GM10248 (cell line): ENCODE measurements around the gene DNPEP.

Experiments used
- CTCF ChIA-PET: fragments of 300-600 bp; sonication (Branson Sonifier 250); formaldehyde crosslinking; extraction: SDS; loops from one replicate; lab custom pipeline; 2021; ENCODE audit warnings: antibody characterized with exemption; lab: Yijun Ruan, JAX
- POLR2A ChIA-PET: fragments of 350-650 bp; sonication (Branson Sonifier 250); formaldehyde crosslinking; extraction: SDS; loops from one replicate; lab custom pipeline; 2020; ENCODE audit warnings: antibody characterized with exemption; lab: Yijun Ruan, JAX
- DNase-seq: peaks from one replicate; pipeline ENCODE4 v3.0.0; 2012; ENCODE audit errors: extremely low spot score
- TF ChIP-seq, protein P1 (sequence below): IDR thresholded peaks from 2 replicates; pipeline ENCODE4 v1.5.1; 2012; ENCODE audit warnings: mild to moderate bottlenecking, low read depth; ENCODE audit errors: extremely low read depth, missing control alignments, control extremely low read depth

The DNPEP gene

DNA sequence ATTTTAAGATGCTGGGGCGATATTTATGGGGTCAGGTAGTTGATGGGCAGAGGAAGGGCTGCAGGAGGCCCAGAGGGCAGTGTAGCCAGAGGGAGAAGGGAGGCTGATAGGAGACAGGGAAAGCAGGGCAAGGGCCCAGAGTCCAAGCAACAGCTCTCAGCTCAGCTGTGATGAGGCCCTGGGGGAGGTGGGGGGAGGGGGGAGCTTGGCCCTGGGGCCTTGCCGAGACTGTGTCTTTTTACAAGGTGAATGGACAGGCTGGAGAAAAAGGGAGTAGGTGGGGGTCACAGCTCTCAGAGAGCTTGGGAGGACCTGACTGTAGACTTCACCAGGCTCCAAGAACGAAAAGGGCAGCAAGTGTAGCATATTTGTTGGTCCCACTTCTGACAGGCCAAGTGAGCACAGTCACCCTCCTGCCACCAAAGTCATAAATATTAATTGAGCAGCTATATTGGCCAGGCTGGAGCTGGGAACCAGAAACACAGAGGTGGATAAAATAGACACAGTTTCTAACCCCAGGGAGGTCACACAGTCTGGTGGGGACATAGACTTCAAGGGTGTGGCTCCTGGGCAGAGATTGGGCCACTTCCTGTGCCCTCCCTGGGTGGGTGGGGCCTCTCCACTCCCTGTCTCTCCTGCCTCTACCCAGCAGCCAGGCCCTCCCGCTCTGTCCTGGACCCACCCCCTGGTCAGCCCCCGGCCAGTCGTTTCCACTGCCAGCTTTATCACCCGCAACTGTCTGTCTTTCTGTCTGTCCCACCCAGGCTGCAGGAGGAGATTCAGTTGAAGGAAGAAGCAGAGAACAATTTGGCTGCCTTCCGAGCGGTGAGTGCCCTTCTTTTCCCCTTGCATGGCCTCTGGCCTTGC is 31.9 kb upstream of the DNPEP start:
- ChIA-PET CTCF (interaction anchor here (1.1 to 1.4 kb wide), 4 partner anchors 14 to 110 kb away, joined by 4 to 5 read pairs (median 4); no protein-coding TSS in a partner anchor), POLR2A (no interaction called here)
- DNase-seq: no peak
- TF ChIP-seq, protein P1, sequence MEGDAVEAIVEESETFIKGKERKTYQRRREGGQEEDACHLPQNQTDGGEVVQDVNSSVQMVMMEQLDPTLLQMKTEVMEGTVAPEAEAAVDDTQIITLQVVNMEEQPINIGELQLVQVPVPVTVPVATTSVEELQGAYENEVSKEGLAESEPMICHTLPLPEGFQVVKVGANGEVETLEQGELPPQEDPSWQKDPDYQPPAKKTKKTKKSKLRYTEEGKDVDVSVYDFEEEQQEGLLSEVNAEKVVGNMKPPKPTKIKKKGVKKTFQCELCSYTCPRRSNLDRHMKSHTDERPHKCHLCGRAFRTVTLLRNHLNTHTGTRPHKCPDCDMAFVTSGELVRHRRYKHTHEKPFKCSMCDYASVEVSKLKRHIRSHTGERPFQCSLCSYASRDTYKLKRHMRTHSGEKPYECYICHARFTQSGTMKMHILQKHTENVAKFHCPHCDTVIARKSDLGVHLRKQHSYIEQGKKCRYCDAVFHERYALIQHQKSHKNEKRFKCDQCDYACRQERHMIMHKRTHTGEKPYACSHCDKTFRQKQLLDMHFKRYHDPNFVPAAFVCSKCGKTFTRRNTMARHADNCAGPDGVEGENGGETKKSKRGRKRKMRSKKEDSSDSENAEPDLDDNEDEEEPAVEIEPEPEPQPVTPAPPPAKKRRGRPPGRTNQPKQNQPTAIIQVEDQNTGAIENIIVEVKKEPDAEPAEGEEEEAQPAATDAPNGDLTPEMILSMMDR: no peak

DNA sequence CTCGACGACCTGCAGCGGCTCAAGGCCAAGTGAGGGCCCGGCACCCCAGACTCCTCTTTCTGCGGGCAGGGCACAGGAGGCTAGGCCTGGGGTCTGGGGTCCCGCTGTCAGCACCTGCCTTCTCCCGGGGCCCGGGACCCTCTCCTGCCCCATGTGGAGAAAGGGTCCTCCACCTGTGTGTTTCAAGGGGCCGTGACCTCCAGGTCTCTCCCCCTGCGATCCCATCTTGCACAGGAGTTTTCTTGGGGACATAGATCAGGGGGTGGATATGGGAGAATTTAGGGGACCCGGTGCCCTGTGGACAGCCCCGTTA is 31.3 kb upstream of the DNPEP start:
- TF ChIP-seq, protein P1: no peak
- CTCF ChIA-PET: interaction anchor here (1.1 to 1.4 kb wide), 3 partner anchors 17 to 111 kb away, joined by 4 to 5 read pairs (median 4); no protein-coding TSS in a partner anchor
- no peak for DNase-seq
- POLR2A ChIA-PET: no interaction called here

DNA sequence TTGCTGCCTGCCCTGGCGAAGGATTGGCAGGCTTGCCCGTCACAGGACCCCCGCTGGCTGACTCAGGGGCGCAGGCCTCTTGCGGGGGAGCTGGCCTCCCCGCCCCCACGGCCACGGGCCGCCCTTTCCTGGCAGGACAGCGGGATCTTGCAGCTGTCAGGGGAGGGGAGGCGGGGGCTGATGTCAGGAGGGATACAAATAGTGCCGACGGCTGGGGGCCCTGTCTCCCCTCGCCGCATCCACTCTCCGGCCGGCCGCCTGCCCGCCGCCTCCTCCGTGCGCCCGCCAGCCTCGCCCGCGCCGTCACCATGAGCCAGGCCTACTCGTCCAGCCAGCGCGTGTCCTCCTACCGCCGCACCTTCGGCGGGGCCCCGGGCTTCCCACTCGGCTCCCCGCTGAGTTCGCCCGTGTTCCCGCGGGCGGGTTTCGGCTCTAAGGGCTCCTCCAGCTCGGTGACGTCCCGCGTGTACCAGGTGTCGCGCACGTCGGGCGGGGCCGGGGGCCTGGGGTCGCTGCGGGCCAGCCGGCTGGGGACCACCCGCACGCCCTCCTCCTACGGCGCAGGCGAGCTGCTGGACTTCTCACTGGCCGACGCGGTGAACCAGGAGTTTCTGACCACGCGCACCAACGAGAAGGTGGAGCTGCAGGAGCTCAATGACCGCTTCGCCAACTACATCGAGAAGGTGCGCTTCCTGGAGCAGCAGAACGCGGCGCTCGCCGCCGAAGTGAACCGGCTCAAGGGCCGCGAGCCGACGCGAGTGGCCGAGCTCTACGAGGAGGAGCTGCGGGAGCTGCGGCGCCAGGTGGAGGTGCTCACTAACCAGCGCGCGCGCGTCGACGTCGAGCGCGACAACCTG is 30.7 kb upstream of the DNPEP start, which contains the start of gene DES:
Gene DES, plus strand, starts transcription at position 223 of the 857 bp plus-strand sequence. Its CDS starts 86 bp downstream, at position 309.
- ChIA-PET POLR2A (no interaction called here), CTCF (interaction anchor here (1.2 to 1.4 kb wide), 2 partner anchors 16 to 111 kb away, joined by 4 to 5 read pairs; no protein-coding TSS in a partner anchor)
- no peak for DNase-seq
- TF ChIP-seq, protein P1: no peak

DNA sequence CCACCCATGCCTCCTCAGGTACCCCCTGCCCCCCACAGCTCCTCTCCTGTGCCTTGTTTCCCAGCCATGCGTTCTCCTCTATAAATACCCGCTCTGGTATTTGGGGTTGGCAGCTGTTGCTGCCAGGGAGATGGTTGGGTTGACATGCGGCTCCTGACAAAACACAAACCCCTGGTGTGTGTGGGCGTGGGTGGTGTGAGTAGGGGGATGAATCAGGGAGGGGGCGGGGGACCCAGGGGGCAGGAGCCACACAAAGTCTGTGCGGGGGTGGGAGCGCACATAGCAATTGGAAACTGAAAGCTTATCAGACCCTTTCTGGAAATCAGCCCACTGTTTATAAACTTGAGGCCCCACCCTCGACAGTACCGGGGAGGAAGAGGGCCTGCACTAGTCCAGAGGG is 29.7 kb upstream of the DNPEP start:
- CTCF ChIA-PET: interaction anchor here (0.9 to 2.4 kb wide), 4 partner anchors 14 to 66 kb away, joined by 3 to 19 read pairs (median 3); no protein-coding TSS in a partner anchor

DNA sequence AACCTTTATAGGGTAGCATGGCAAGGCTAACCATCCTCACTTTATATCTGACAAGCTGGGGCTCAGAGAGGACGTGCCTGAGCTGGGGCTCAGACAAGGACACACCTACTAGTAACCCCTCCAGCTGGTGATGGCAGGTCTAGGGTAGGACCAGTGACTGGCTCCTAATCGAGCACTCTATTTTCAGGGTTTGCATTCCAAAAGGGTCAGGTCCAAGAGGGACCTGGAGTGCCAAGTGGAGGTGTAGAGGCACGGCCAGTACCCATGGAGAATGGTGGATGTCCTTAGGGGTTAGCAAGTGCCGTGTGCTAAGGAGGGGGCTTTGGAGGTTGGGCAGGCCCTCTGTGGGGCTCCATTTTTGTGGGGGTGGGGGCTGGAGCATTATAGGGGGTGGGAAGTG is 29.2 kb upstream of the DNPEP start:
- ChIA-PET POLR2A (interaction anchor here (0.5 kb wide), 1 partner anchor 259 kb away, joined by 5 read pairs; no protein-coding TSS in a partner anchor), CTCF (interaction anchor here (0.6 to 2.4 kb wide), 6 partner anchors 14 to 113 kb away, joined by 3 to 19 read pairs (median 3); no protein-coding TSS in a partner anchor)
- DNase-seq: no peak
- TF ChIP-seq, protein P1: no peak

More for the DNA sequence above, 29.7 kb upstream of the DNPEP start:
- DNase-seq: no peak
- POLR2A ChIA-PET: no interaction called here
- TF ChIP-seq, protein P1: no peak

DNA sequence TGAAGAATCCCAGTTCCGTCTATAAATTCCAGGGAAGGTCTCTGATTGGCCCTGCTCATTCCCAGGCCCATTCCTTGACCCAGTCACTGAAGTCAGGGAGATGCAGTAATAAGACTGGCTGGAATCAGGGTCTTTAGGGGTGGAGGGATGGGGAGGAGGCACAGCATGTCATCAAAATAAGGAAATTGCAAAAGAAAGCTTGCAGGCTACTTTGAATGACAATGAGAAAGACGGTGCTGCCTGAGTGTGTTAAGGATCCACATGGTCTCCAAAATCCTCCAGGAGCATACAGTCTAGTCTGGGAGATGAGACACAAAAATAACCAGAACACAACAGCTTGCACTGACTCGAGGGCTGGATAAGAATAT is 28.5 kb upstream of the DNPEP start:
- POLR2A ChIA-PET: no interaction called here
- no peak for DNase-seq
- TF ChIP-seq, protein P1: no peak
- CTCF ChIA-PET: interaction anchor here (0.6 to 2.4 kb wide), 6 partner anchors 13 to 113 kb away, joined by 3 to 19 read pairs (median 3); no protein-coding TSS in a partner anchor
